CD14-positive monocyte (primary cell): Measurements from ENCODE around the gene SYNDIG1. TPM values are rescaled to one million over a fixed set of nuclear protein-coding genes. Genes with fewer than 3 reads are reported as not detected.

Experiments used
- DNase-seq, 3 donors: peaks; one replicate each; pipeline ENCODE4 v3.0.0-alpha.2; 2011 to 2022
- H2AFZ ChIP-seq: 2 replicates; pipeline ENCODE4 v1.6.0; 2012; ENCODE audit warnings: mild to moderate bottlenecking, low read depth, low read length, inconsistent platforms; ENCODE audit not compliant: insufficient read depth, poor library complexity, severe bottlenecking
- H3K27ac ChIP-seq, 2 donors: 1 replicate in 1 of 2; 2 replicates in 1 of 2; pipeline ENCODE4 v1.5.1; 2012 to 2013; ENCODE audit warnings: low read length in 2 of 2, control low read depth in 1 of 2, inconsistent platforms in 1 of 2, low read depth in 1 of 2, mild to moderate bottlenecking in 1 of 2
- H3K27me3 ChIP-seq, 2 donors: one replicate each; pipeline versions ENCODE4 v1.6.0 to v1.6.1; 2011 to 2013; ENCODE audit warnings: low read length in 2 of 2; ENCODE audit not compliant: control insufficient read depth in 2 of 2, insufficient read depth in 2 of 2
- H3K36me3 ChIP-seq, 2 donors: replicated peaks in 1 of 2; 1 replicate in 1 of 2; 2 replicates in 1 of 2; pipeline versions ENCODE4 v1.5.1 to v1.6.1; 2012 to 2013; ENCODE audit warnings: low read length in 2 of 2, control low read depth in 1 of 2, inconsistent platforms in 1 of 2, mild to moderate bottlenecking in 1 of 2; ENCODE audit not compliant: insufficient read depth in 2 of 2, control insufficient read depth in 1 of 2
- H3K4me1 ChIP-seq, 2 donors: 1 replicate in 1 of 2; 2 replicates in 1 of 2; pipeline versions ENCODE4 v1.5.1 to v1.6.1; 2012 to 2013; ENCODE audit warnings: low read length in 2 of 2, control low read depth in 1 of 2, inconsistent platforms in 1 of 2, mild to moderate bottlenecking in 1 of 2, moderate library complexity in 1 of 2; ENCODE audit not compliant: insufficient read depth in 2 of 2, control insufficient read depth in 1 of 2
- H3K4me2 ChIP-seq: replicated peaks from 2 replicates; pipeline ENCODE3; 2012; ENCODE audit warnings: low read length, moderate library complexity, mild to moderate bottlenecking; ENCODE audit not compliant: poor library complexity, severe bottlenecking; ENCODE audit errors: extremely low read depth
- H3K4me3 ChIP-seq, 3 experiments: fragments of 200-600 bp in 1 of 3; sonication (generic) in 1 of 3; replicated peaks in 1 of 3; 1 replicate in 2 of 3; 2 replicates in 1 of 3; pipeline ENCODE4 v1.5.1; 2011 to 2013; ENCODE audit warnings: low read length in 3 of 3, mild to moderate bottlenecking in 3 of 3, control low read depth in 2 of 3, low read depth in 2 of 3, inconsistent platforms in 1 of 3, moderate library complexity in 1 of 3
- H3K79me2 ChIP-seq: 2 replicates; pipeline ENCODE4 v1.6.0; 2012; ENCODE audit warnings: mild to moderate bottlenecking, control low read depth, inconsistent platforms, low read length, moderate library complexity; ENCODE audit not compliant: insufficient read depth
- H3K9ac ChIP-seq: 2 replicates; pipeline ENCODE4 v1.6.0; 2017; ENCODE audit warnings: low read length, mild to moderate bottlenecking; ENCODE audit not compliant: insufficient read depth, poor library complexity, severe bottlenecking
- H3K9me3 ChIP-seq, 2 donors: replicated peaks in 1 of 2; 1 replicate in 1 of 2; 2 replicates in 1 of 2; pipeline versions ENCODE4 v1.5.1 to v1.6.1; 2012 to 2013; ENCODE audit warnings: low read length in 2 of 2, control low read depth in 1 of 2; ENCODE audit not compliant: control insufficient read depth in 1 of 2, insufficient read depth in 1 of 2
- H4K20me1 ChIP-seq: 2 replicates; pipeline ENCODE4 v1.6.0; 2012; ENCODE audit warnings: mild to moderate bottlenecking, low read length, control low read depth, moderate library complexity; ENCODE audit not compliant: insufficient read depth
- H3K27ac Mint-ChIP-seq, 7 donors: one replicate each; pipeline ENCODE4 v1.8.0; 2020; ENCODE audit warnings: mild to moderate bottlenecking in 7 of 7, mixed read lengths in 7 of 7, moderate library complexity in 6 of 7, inconsistent platforms in 2 of 7
- H3K27me3 Mint-ChIP-seq, 3 donors: one replicate each; pipeline ENCODE4 v1.8.0; 2021 to 2022; ENCODE audit warnings: low read depth in 3 of 3, mild to moderate bottlenecking in 3 of 3, mixed read lengths in 3 of 3, moderate library complexity in 3 of 3, inconsistent platforms in 1 of 3
- H3K36me3 Mint-ChIP-seq, 2 donors: one replicate each; pipeline ENCODE4 v1.8.0; 2020; ENCODE audit warnings: mixed read lengths in 2 of 2, inconsistent platforms in 1 of 2, mild to moderate bottlenecking in 1 of 2
- H3K4me1 Mint-ChIP-seq: one replicate; pipeline ENCODE4 v1.8.0; 2020; ENCODE audit warnings: mild to moderate bottlenecking, mixed read lengths
- H3K4me3 Mint-ChIP-seq, 2 donors: one replicate each; pipeline ENCODE4 v1.8.0; 2020; ENCODE audit warnings: mild to moderate bottlenecking in 2 of 2, mixed read lengths in 2 of 2, moderate library complexity in 1 of 2
- H3K9me3 Mint-ChIP-seq, 7 donors: one replicate each; pipeline ENCODE4 v1.8.0; 2020 to 2022; ENCODE audit warnings: mixed read lengths in 7 of 7, mild to moderate bottlenecking in 6 of 7, moderate library complexity in 6 of 7, inconsistent platforms in 2 of 7
- WGBS: methylation state at CpG from one replicate; pipeline ENCODE4 v1.1.5; 2013; ENCODE audit warnings: missing lambda C conversion rate; ENCODE audit not compliant: insufficient coverage; 5-methylcytosine and 5-hydroxymethylcytosine counted together
- intact Hi-C, 2 donors: fragments of 100-400 bp; cut with micrococcal nuclease; formaldehyde crosslinking; loops; one replicate each; pipeline versions ENCODE4 v1.15.0 to v1.15.1; 2023
- polyA plus RNA-seq, 3 donors: library from polyadenylated mRNA; depleted of rRNA in 1 of 3; unstranded in 2 of 3; stranded (reverse) in 1 of 3; fragments of 300-500 nt in 2 of 3; fragments of >200 nt in 1 of 3; fragmentation: Illumina TruSeq in 2 of 3; gene quantifications; 1 replicate in 2 of 3; 2 replicates in 1 of 3; pipeline ENCODE4 v1.2.3, GENCODE V29; 2012 to 2021
- TF ChIP-seq, protein P1 (sequence below): fragments of 200-600 bp; IDR thresholded peaks from one replicate; pipeline ENCODE4 v1.8.0; 2022; ENCODE audit warnings: antibody characterized with exemption, mild to moderate bottlenecking

Gene SYNDIG1
- polyA plus RNA-seq, 3 donors, result not detected

- Histone ChIP-seq H4K20me1 (no peaks in the 10 kb centered on the region), H3K36me3 (no peaks in the 10 kb centered on the region), H3K4me1 (no peaks in the 10 kb centered on the region), H2AFZ (no peak overlapping the region), H3K9ac (no peak overlapping the region), H3K4me3 (no peak overlapping the region), H3K27me3 (peaks cover 11 to 39% of the 10 kb centered on the region in 2 donors), H3K79me2 (no peaks in the 10 kb centered on the region), H3K9me3 (peaks cover 0 to 12% of the 10 kb centered on the region in 2 donors), H3K4me2 (no peak overlapping the region), H3K27ac (no peak overlapping the region)
- Mint-ChIP-seq H3K9me3 (peaks cover 0 to 6% (median 2%) of the 10 kb centered on the region in 7 donors), H3K36me3 (no peaks in the 10 kb centered on the region), H3K4me3 (no peak overlapping the region), H3K27me3 (peaks cover 33 to 50% (median 46%) of the 10 kb centered on the region in 3 donors), H3K27ac (no peak overlapping the region), H3K4me1 (peaks cover 3% of the 10 kb centered on the region)
- TF ChIP-seq, protein P1, sequence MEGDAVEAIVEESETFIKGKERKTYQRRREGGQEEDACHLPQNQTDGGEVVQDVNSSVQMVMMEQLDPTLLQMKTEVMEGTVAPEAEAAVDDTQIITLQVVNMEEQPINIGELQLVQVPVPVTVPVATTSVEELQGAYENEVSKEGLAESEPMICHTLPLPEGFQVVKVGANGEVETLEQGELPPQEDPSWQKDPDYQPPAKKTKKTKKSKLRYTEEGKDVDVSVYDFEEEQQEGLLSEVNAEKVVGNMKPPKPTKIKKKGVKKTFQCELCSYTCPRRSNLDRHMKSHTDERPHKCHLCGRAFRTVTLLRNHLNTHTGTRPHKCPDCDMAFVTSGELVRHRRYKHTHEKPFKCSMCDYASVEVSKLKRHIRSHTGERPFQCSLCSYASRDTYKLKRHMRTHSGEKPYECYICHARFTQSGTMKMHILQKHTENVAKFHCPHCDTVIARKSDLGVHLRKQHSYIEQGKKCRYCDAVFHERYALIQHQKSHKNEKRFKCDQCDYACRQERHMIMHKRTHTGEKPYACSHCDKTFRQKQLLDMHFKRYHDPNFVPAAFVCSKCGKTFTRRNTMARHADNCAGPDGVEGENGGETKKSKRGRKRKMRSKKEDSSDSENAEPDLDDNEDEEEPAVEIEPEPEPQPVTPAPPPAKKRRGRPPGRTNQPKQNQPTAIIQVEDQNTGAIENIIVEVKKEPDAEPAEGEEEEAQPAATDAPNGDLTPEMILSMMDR, result no peak
- DNase-seq, result no peak
- intact Hi-C loops, result no loop called here
- 86% methylated on average over 6 of the region's 7 CpGs for WGBS
These were observed 4.2 kb downstream of the SYNDIG1 start for GRCh38 chr20:24473435-24474223.

DNA sequence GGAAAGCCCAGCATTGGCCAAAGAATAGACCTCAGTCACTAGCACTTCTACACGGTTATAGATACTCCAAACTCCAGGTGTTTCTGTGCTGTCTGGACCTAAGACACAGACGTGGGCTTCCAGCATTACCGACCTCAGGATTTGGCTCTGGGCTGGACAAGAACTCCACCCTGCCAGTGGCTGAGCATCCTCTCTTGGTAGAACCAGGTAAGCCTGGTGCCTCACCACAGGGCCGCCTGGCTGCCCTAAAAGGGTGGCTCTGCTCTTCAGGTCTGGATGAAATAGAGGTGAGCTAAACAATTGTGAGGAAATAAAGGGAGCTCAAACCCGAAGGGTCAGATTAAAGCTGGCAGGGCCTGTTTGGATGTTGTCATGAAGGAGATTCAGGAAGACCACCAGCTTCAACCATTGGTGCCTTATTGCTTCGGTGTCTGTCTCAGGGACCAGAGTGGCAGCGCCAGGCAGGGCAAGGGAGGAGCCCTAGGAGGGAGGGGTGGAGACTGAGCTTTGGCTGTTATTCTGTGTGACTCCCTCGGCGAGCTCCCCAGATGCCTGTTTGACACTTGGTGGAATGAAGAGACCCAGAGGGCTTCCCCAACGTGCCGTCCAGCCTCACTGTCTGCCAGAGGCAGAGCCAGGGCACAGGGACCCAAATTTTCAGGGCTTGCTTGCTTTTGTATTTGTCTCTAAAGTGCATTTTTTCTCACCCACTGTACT, 8.6 kb downstream of the SYNDIG1 start:
- H3K27me3 Mint-ChIP-seq, result peaks cover 3 to 13% (median 12%) of the 10 kb centered on the region in 3 donors
- no peak for DNase-seq
- 90% methylated on average over 10 of the region's 11 CpGs for WGBS

More for the DNA sequence above, 8.6 kb downstream of the SYNDIG1 start:
- H3K27me3 ChIP-seq, result peaks cover 0 to under 1% of the 10 kb centered on the region in 2 donors
- intact Hi-C loops, result no loop called here
- TF ChIP-seq, protein P1, result no peak
- H3K4me1 ChIP-seq, result no peaks in the 10 kb centered on the region
- H3K27ac ChIP-seq, result no peak overlapping the region
- no peak overlapping the region for H3K4me2 ChIP-seq
- H2AFZ ChIP-seq, result no peak overlapping the region
- H3K79me2 ChIP-seq, result no peaks in the 10 kb centered on the region
- Mint-ChIP-seq H3K27ac (no peak overlapping the region), H3K36me3 (no peaks in the 10 kb centered on the region), H3K4me3 (no peak overlapping the region), H3K9me3 (no peaks in the 10 kb centered on the region), H3K4me1 (no peaks in the 10 kb centered on the region)
- H3K9me3 ChIP-seq, result no peaks in the 10 kb centered on the region
- no peaks in the 10 kb centered on the region for H4K20me1 ChIP-seq
- H3K4me3 ChIP-seq, result no peak overlapping the region
- no peaks in the 10 kb centered on the region for H3K36me3 ChIP-seq
- no peak overlapping the region for H3K9ac ChIP-seq
